ENCODE results near the gene RAB41. TPM values are rescaled to one million over a fixed set of nuclear protein-coding genes. Genes with fewer than 3 reads are reported as not detected.
A peak's percentile ranks its signal among the peaks of the same experiment; 100 is the strongest.
"Not testable (repeated sequence)": the region's sequence is repeated elsewhere in the genome, so short reads cannot be mapped to it uniquely, and the experiment has no call there.

Gene RAB41
- total RNA-seq, 1 experiment from 2014 or later, result not detected

DNA sequence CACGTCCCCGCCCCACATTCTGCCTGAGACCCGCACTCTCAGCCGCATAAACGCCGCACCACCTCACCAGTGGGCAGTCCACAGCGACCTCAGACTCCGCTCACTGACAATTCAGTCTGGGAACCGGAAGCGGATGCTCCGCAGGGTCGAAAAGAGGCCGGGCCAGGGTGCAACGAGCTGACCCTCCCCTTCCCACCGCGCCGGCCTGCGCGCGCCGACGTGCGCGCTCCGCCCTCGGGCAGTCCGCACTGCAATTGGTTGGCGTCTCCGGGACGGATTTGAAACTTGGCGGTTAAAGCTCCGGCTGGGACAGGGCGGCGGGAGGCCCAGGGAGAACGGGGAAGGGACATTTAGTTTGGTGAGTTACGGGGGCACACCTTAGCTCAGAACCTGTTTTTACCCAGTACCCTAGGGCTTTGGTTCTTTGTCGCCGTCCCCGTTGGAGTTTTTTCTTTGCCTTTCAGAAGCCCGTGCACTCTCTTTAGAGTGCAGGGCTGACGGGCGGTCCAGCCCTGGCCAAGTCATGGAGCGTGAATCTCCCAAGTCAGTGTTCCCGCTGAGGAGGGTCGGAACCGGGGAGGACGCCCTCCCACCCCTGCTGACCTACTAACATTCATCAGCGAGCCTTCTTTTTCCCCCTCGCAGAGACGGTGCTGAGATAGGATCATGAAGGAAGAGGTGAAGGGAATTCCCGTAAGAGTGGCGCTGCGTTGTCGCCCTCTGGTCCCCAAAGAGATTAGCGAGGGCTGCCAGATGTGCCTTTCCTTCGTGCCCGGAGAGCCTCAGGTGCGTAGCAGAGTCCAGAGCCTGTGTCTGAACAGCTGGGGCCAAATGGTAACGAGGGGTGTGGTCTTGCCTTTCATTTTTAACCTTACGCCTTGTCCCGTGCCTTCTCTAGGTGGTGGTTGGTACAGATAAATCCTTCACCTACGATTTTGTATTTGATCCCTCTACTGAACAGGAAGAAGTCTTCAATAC, 8.1 kb downstream of the RAB41 start, which contains the start of the genes KIF4A and PDZD11:
Gene KIF4A, plus strand, starts transcription at position 312 of the 978 bp plus-strand sequence. Its CDS starts 355 bp downstream, at position 667.
Gene PDZD11, minus strand, starts transcription at position 135 of the 978 bp plus-strand sequence. CDS start 586 bp downstream, outside the sequence.
- DNase-seq (ENCODE audit: low spot score), result peak; percentile 76

DNA sequence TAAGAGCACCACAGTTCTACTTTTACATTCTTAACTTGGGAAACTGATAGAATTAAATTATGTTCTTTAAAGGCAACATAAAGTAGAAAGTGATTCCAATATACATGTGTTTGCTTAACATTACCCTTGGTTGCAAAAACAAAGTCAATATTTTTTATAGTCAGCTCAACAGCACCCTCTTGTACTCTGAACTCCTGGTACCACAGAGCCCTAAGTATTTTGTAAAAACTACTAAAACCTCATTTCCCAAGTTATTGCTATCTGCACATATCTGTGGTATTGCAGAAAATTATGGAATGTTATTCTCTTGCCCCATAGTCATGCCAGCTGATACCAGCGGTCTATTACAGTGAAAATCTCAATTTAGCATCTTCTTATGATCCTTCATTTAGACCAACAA, 10.8 kb downstream of the RAB41 start:
- DNase-seq (ENCODE audit: low spot score), result no peak

DNA sequence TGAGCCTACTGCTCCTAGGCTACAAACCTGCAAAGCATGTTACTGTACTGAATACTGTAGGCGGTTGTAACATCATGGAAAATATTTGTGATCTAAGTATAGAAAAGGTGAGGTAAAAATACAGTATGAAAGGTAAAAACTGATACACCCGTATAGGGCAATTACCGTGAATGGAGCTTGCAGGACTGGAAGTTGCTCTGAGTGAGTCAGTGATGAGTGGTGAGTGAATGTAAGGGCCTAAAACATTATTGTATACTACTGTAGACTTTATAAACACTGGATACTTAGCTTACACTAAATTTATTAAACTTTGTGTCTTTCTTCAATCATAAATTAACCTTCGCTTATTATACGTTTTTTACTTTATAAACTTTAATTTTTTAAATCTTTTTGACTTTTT, 11.6 kb downstream of the RAB41 start:
- no peak for DNase-seq (ENCODE audit: low spot score)

DNA sequence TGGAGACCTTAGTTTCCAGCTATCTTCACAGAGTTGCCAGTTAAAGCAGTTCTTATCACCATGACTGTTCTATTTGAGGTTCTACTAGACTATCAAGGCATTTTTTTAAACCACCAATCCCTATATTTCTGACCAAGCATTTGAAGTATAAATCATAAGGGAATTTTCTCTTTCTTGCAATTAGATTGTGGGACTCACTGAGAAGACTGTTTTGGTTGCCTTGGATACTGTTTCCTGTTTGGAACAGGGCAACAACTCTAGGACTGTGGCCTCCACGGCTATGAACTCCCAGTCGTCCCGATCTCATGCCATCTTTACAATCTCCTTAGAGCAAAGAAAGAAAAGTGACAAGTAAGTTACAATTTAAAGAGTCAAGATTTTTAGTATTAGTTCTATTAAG, 19.7 kb downstream of the RAB41 start:
- no peak for DNase-seq (ENCODE audit: low spot score)

DNA sequence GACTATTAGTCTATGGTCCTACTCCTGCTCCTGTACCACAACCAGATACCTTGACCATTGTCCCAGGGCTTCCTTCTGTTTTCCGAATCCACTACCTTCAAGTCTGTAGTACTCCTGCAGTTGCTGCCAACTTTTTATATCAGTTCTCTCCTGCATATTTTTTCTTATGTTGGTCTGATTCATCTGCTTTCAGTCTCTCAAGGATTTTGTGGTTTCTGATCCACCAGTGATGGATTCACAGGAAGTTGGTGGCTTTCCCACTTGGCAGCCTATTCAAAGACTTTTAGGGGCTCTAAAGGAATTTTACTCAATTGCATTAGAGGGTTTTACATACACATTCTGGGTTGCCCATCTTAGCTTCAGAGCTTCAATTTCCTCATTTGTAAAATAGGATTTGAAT, 31.5 kb downstream of the RAB41 start:
- no peak for DNase-seq (ENCODE audit: low spot score)

- no peak for DNase-seq (ENCODE audit: low spot score)
Observed at GRCh38 chrX:70322784-70323183, 40.8 kb downstream of the RAB41 start.

DNA sequence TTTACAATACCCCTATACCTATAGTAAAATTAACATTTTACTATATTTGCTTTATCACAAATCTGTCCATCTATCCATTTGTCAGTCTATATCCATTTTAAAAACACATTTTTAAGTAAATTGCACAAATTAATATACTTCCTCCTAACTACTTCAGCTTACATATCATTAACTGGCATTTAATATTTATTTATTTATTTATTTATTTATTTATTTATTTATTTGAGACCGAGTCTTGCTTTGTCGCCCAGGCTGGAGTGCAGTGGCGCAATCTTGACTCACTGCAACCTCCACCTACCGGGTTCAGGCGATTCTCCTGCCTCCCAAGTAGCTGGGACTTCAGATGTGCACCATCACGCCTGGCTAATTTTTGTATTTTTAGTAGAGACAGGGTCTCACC, 41.7 kb downstream of the RAB41 start:
- DNase-seq (ENCODE audit: low spot score), result not testable (repeated sequence)

GRCh38 chrX:70324326-70324725, 42.4 kb downstream of the RAB41 start:
- no peak for DNase-seq (ENCODE audit: low spot score)

- DNase-seq (ENCODE audit: low spot score), result no peak
Observed at GRCh38 chrX:70331161-70331560, 49.2 kb downstream of the RAB41 start.

- DNase-seq (ENCODE audit: low spot score), result no peak
Observed at GRCh38 chrX:70332600-70332999, 50.6 kb downstream of the RAB41 start.

Other genes starting within 250 kb of the RAB41 start
- not detected in 2 replicates for gene AWAT2, start 232.2 kb upstream of the RAB41 start, total RNA-seq (2014; rRNA removed; shearing (Covaris generic))
- not detected in 2 replicates for gene OTUD6A, start 219.7 kb upstream of the RAB41 start, total RNA-seq (2014; rRNA removed; shearing (Covaris generic))
- 80.2 and 88.6 TPM in 2 replicates for gene IGBP1, start 148.7 kb upstream of the RAB41 start, total RNA-seq (2014; rRNA removed; shearing (Covaris generic))
- gene DGAT2L6, start 104.7 kb upstream of the RAB41 start, total RNA-seq (2014; rRNA removed; shearing (Covaris generic)), result not detected in 2 replicates
- not detected in 2 replicates for gene AWAT1, start 47.5 kb upstream of the RAB41 start, total RNA-seq (2014; rRNA removed; shearing (Covaris generic))
- not detected in 2 replicates for gene P2RY4, start 22.0 kb upstream of the RAB41 start, total RNA-seq (2014; rRNA removed; shearing (Covaris generic))
- not detected in 2 replicates for gene ARR3, start 13.8 kb upstream of the RAB41 start, total RNA-seq (2014; rRNA removed; shearing (Covaris generic))
- gene PDZD11, start 7.8 kb downstream of the RAB41 start, total RNA-seq (2014; rRNA removed; shearing (Covaris generic)), result 84.9 and 146 TPM in 2 replicates
- 37.5 TPM in 2 replicates for gene KIF4A, start 7.9 kb downstream of the RAB41 start, total RNA-seq (2014; rRNA removed; shearing (Covaris generic))
- gene GDPD2, start 141.1 kb downstream of the RAB41 start, total RNA-seq (2014; rRNA removed; shearing (Covaris generic)), result not detected in 2 replicates
- gene DLG3, start 162.7 kb downstream of the RAB41 start, total RNA-seq (2014; rRNA removed; shearing (Covaris generic)), result 2.8 and 6.5 TPM in 2 replicates

Measured in H4 (cell line).